CD4-positive, alpha-beta T cell treated with Interleukin-21 for 1 hour (primary cell): ENCODE data around the gene RILP.

Experiments
- DNase-seq: peaks from one replicate; pipeline ENCODE4 v3.0.0-alpha.2; 2020

Gene RILP

DNA sequence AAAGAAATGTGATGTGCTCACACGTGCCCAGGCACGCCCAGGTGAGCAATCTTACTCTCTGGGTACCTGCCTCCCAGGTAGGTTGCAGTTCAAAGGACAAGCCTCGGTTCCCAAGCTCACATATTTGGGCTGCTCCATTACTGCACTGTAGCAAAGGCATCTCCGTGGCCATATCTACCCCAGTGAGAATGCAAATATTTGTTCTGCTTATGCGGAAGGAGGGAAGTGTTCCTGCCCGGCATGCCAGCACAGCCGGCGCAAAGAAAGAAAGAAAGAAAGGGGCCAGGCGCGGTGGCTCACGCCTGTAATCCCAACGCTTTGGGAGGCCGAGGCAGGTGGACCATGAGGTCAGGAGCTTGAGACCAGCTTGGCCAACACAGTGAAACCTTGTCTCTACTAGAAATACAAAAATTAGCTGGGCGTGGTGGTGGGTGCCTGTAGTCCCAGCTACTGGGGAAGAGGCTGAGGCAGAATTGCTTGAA lies 51.8 kb downstream of the RILP start:
- DNase-seq, result no peak
